Measurements from ENCODE around the gene ARSJ. TPM values are rescaled to one million over a fixed set of nuclear protein-coding genes. Genes with fewer than 3 reads are reported as not detected.

ARSJ gene
- total and polyA plus RNA-seq, 2 experiments from 2014 or later, result 4.3 to 6.6 TPM

DNA sequence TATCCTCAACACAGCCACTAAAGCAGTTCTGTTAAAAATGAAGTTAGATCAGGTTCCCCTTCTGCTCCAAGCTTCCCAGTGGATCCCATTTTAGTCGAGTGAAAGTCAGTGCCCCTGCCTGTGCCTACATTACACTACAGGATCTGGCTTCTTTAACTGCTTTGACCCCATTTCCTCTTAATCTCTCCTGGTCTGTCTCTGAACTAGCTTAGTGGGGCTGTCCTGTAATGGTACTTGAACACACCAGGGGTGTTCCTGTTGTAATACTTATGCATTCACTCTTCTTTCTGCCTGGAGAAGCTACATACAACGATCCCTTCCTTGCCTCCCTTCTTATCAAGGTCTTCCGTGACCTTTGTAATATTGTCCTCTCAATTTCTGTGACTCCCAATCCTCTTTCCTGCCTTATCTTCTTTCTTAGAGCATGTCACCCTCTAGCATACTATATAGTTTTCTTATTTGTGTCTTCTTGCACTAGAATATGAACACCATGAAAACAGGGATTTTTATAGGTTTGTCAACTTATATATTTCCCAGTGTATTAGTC is 16.7 kb downstream of the ARSJ start:
- H3K27me3 Mint-ChIP-seq (ENCODE audit: insufficient read depth, low read depth, poor library complexity), result no peaks in the 10 kb centered on the region
- H3K9me3 Mint-ChIP-seq, result no peaks in the 10 kb centered on the region
- no peak for ATAC-seq
- H3K27ac Mint-ChIP-seq, result no peak overlapping the region
- DNase-seq (ENCODE audit: low spot score), result no peak
- Histone ChIP-seq H3F3A (replicated peaks; ENCODE audit: low read depth) (no peaks in the 10 kb centered on the region), H3K4me3 (no peak overlapping the region), H3K9me2 (ENCODE audit: insufficient read depth) (no peaks in the 10 kb centered on the region), H2AFZ (no peak overlapping the region), H3K79me2 (replicated peaks; ENCODE audit: insufficient read depth) (no peaks in the 10 kb centered on the region), H3K27ac (ENCODE audit: low read depth) (no peak overlapping the region), H3K27me3 (ENCODE audit: insufficient read depth) (no peaks in the 10 kb centered on the region), H3K4me2 (no peak overlapping the region), H3K36me3 (ENCODE audit: insufficient read depth) (no peaks in the 10 kb centered on the region), H3K4me1 (ENCODE audit: insufficient read depth) (peaks cover 9% of the 10 kb centered on the region), H4K20me1 (replicated peaks; ENCODE audit: insufficient read depth) (no peaks in the 10 kb centered on the region)
- no peak overlapping the region for H3K4me3 Mint-ChIP-seq
- TF ChIP-seq, protein P1, sequence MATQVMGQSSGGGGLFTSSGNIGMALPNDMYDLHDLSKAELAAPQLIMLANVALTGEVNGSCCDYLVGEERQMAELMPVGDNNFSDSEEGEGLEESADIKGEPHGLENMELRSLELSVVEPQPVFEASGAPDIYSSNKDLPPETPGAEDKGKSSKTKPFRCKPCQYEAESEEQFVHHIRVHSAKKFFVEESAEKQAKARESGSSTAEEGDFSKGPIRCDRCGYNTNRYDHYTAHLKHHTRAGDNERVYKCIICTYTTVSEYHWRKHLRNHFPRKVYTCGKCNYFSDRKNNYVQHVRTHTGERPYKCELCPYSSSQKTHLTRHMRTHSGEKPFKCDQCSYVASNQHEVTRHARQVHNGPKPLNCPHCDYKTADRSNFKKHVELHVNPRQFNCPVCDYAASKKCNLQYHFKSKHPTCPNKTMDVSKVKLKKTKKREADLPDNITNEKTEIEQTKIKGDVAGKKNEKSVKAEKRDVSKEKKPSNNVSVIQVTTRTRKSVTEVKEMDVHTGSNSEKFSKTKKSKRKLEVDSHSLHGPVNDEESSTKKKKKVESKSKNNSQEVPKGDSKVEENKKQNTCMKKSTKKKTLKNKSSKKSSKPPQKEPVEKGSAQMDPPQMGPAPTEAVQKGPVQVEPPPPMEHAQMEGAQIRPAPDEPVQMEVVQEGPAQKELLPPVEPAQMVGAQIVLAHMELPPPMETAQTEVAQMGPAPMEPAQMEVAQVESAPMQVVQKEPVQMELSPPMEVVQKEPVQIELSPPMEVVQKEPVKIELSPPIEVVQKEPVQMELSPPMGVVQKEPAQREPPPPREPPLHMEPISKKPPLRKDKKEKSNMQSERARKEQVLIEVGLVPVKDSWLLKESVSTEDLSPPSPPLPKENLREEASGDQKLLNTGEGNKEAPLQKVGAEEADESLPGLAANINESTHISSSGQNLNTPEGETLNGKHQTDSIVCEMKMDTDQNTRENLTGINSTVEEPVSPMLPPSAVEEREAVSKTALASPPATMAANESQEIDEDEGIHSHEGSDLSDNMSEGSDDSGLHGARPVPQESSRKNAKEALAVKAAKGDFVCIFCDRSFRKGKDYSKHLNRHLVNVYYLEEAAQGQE (IDR thresholded peaks at IDR 0.05; ENCODE audit: unreplicated experiment), result no peak
- TF ChIP-seq, protein P2, sequence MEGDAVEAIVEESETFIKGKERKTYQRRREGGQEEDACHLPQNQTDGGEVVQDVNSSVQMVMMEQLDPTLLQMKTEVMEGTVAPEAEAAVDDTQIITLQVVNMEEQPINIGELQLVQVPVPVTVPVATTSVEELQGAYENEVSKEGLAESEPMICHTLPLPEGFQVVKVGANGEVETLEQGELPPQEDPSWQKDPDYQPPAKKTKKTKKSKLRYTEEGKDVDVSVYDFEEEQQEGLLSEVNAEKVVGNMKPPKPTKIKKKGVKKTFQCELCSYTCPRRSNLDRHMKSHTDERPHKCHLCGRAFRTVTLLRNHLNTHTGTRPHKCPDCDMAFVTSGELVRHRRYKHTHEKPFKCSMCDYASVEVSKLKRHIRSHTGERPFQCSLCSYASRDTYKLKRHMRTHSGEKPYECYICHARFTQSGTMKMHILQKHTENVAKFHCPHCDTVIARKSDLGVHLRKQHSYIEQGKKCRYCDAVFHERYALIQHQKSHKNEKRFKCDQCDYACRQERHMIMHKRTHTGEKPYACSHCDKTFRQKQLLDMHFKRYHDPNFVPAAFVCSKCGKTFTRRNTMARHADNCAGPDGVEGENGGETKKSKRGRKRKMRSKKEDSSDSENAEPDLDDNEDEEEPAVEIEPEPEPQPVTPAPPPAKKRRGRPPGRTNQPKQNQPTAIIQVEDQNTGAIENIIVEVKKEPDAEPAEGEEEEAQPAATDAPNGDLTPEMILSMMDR (conservative IDR thresholded peaks at IDR 0.05; ENCODE audit: low read depth in 2 of 2), result no peak
- no peak for TF ChIP-seq ZNF331 (CRISPR knock-in tag; IDR thresholded peaks at IDR 0.05; ENCODE audit: low read depth)
- TF ChIP-seq, protein P3, sequence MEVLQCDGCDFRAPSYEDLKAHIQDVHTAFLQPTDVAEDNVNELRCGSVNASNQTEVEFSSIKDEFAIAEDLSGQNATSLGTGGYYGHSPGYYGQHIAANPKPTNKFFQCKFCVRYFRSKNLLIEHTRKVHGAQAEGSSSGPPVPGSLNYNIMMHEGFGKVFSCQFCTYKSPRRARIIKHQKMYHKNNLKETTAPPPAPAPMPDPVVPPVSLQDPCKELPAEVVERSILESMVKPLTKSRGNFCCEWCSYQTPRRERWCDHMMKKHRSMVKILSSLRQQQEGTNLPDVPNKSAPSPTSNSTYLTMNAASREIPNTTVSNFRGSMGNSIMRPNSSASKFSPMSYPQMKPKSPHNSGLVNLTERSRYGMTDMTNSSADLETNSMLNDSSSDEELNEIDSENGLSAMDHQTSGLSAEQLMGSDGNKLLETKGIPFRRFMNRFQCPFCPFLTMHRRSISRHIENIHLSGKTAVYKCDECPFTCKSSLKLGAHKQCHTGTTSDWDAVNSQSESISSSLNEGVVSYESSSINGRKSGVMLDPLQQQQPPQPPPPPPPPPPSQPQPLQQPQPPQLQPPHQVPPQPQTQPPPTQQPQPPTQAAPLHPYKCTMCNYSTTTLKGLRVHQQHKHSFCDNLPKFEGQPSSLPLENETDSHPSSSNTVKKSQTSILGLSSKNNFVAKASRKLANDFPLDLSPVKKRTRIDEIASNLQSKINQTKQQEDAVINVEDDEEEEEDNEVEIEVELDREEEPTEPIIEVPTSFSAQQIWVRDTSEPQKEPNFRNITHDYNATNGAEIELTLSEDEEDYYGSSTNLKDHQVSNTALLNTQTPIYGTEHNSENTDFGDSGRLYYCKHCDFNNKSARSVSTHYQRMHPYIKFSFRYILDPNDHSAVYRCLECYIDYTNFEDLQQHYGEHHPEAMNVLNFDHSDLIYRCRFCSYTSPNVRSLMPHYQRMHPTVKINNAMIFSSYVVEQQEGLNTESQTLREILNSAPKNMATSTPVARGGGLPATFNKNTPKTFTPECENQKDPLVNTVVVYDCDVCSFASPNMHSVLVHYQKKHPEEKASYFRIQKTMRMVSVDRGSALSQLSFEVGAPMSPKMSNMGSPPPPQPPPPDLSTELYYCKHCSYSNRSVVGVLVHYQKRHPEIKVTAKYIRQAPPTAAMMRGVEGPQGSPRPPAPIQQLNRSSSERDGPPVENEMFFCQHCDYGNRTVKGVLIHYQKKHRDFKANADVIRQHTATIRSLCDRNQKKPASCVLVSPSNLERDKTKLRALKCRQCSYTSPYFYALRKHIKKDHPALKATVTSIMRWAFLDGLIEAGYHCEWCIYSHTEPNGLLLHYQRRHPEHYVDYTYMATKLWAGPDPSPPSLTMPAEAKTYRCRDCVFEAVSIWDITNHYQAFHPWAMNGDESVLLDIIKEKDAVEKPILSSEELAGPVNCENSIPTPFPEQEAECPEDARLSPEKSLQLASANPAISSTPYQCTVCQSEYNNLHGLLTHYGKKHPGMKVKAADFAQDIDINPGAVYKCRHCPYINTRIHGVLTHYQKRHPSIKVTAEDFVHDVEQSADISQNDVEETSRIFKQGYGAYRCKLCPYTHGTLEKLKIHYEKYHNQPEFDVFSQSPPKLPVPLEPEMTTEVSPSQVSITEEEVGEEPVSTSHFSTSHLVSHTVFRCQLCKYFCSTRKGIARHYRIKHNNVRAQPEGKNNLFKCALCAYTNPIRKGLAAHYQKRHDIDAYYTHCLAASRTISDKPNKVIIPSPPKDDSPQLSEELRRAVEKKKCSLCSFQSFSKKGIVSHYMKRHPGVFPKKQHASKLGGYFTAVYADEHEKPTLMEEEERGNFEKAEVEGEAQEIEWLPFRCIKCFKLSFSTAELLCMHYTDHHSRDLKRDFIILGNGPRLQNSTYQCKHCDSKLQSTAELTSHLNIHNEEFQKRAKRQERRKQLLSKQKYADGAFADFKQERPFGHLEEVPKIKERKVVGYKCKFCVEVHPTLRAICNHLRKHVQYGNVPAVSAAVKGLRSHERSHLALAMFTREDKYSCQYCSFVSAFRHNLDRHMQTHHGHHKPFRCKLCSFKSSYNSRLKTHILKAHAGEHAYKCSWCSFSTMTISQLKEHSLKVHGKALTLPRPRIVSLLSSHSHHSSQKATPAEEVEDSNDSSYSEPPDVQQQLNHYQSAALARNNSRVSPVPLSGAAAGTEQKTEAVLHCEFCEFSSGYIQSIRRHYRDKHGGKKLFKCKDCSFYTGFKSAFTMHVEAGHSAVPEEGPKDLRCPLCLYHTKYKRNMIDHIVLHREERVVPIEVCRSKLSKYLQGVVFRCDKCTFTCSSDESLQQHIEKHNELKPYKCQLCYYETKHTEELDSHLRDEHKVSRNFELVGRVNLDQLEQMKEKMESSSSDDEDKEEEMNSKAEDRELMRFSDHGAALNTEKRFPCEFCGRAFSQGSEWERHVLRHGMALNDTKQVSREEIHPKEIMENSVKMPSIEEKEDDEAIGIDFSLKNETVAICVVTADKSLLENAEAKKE (CRISPR knock-in tag; IDR thresholded peaks at IDR 0.05), result no peak
- no peak for TF ChIP-seq ZNF114 (CRISPR knock-in tag; IDR thresholded peaks at IDR 0.05)
- TF ChIP-seq NANOG (IDR thresholded peaks at IDR 0.05; ENCODE audit: borderline replicate concordance), result no peak
- no peak for TF ChIP-seq STAT1 (IDR thresholded peaks at IDR 0.05; ENCODE audit: unreplicated experiment)
- TF ChIP-seq JUNB (IDR thresholded peaks at IDR 0.05; ENCODE audit: unreplicated experiment), result no peak
- TF ChIP-seq CREB1 (CRISPR knock-in tag; IDR thresholded peaks at IDR 0.05; ENCODE audit: low read depth), result no peak
- TF ChIP-seq EZH2 (IDR thresholded peaks at IDR 0.05; ENCODE audit: low read depth, unreplicated experiment), result no peak
- TF ChIP-seq, protein P4, sequence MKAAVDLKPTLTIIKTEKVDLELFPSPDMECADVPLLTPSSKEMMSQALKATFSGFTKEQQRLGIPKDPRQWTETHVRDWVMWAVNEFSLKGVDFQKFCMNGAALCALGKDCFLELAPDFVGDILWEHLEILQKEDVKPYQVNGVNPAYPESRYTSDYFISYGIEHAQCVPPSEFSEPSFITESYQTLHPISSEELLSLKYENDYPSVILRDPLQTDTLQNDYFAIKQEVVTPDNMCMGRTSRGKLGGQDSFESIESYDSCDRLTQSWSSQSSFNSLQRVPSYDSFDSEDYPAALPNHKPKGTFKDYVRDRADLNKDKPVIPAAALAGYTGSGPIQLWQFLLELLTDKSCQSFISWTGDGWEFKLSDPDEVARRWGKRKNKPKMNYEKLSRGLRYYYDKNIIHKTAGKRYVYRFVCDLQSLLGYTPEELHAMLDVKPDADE (IDR thresholded peaks at IDR 0.05), result no peak
- TF ChIP-seq POLR2AphosphoS5 (IDR thresholded peaks at IDR 0.05; ENCODE audit: low read depth), result no peak
- H3K4me1 Mint-ChIP-seq, result peaks cover 12% of the 10 kb centered on the region
- H3K36me3 Mint-ChIP-seq (ENCODE audit: low read depth), result peaks cover 4% of the 10 kb centered on the region; the same call in 1 of the 3 replicates

Measured in GM23338 (cell line).